Osteoblast (primary cell): ENCODE measurements around the gene ZNF689. TPM values are rescaled to one million over a fixed set of nuclear protein-coding genes. Genes with fewer than 3 reads are reported as not detected.
A peak's percentile ranks its signal among the peaks of the same experiment; 100 is the strongest.

Experiments used
- DNase-seq: peaks from one replicate; pipeline ENCODE4 v3.0.0; 2011; ENCODE audit warnings: low spot score, mixed read lengths; ENCODE audit not compliant: insufficient read length; ENCODE audit errors: missing footprints
- H2AFZ ChIP-seq: 2 replicates; pipeline ENCODE4 v1.6.0; 2011; ENCODE audit warnings: mild to moderate bottlenecking, low read length
- H3K27ac ChIP-seq: 2 replicates; pipeline ENCODE4 v1.5.1; 2011; ENCODE audit warnings: mild to moderate bottlenecking, low read depth, low read length, moderate library complexity
- H3K27me3 ChIP-seq: 2 replicates; pipeline ENCODE4 v1.6.0; 2012; ENCODE audit warnings: mild to moderate bottlenecking, control low read depth, inconsistent platforms, low read length, moderate library complexity; ENCODE audit not compliant: insufficient read depth
- H3K36me3 ChIP-seq: 2 replicates; pipeline ENCODE4 v1.5.1; 2011; ENCODE audit warnings: mild to moderate bottlenecking, low read length, control low read depth, moderate library complexity; ENCODE audit not compliant: insufficient read depth
- H3K4me1 ChIP-seq: 2 replicates; pipeline ENCODE4 v1.5.1; 2011; ENCODE audit warnings: mild to moderate bottlenecking, low read length, control low read depth, moderate library complexity; ENCODE audit not compliant: insufficient read depth
- H3K4me2 ChIP-seq: 2 replicates; pipeline ENCODE4 v1.6.0; 2011; ENCODE audit warnings: mild to moderate bottlenecking, low read length; ENCODE audit not compliant: insufficient read depth
- H3K4me3 ChIP-seq: fragments of 200-600 bp; sonication (generic); 3 replicates; pipeline ENCODE4 v1.5.1; 2012; ENCODE audit warnings: mild to moderate bottlenecking, low read length, inconsistent platforms; ENCODE audit not compliant: insufficient read depth
- H3K79me2 ChIP-seq: 2 replicates; pipeline ENCODE4 v1.6.0; 2012; ENCODE audit warnings: mild to moderate bottlenecking, low read length, control low read depth, inconsistent platforms; ENCODE audit not compliant: insufficient read depth
- H3K9me3 ChIP-seq: 2 replicates; pipeline ENCODE4 v1.5.1; 2011; ENCODE audit warnings: low read depth, low read length, control low read depth
- H4K20me1 ChIP-seq: 2 replicates; pipeline ENCODE4 v1.6.0; 2012; ENCODE audit warnings: mild to moderate bottlenecking, low read length, control low read depth; ENCODE audit not compliant: insufficient read depth
- total RNA-seq: library from RNA; depleted of rRNA; stranded (reverse); fragments of >200 nt; gene quantifications from 2 replicates; pipeline ENCODE4 v1.2.3, GENCODE V29; 2012
- TF ChIP-seq, protein P1 (sequence below): IDR thresholded peaks from 2 replicates; pipeline ENCODE4 v1.5.1; 2011; ENCODE audit warnings: mild to moderate bottlenecking, low read depth, low read length, moderate library complexity; ENCODE audit errors: extremely low read depth

ZNF689 gene
- total RNA-seq, 1 donor: 8.3 TPM

DNA sequence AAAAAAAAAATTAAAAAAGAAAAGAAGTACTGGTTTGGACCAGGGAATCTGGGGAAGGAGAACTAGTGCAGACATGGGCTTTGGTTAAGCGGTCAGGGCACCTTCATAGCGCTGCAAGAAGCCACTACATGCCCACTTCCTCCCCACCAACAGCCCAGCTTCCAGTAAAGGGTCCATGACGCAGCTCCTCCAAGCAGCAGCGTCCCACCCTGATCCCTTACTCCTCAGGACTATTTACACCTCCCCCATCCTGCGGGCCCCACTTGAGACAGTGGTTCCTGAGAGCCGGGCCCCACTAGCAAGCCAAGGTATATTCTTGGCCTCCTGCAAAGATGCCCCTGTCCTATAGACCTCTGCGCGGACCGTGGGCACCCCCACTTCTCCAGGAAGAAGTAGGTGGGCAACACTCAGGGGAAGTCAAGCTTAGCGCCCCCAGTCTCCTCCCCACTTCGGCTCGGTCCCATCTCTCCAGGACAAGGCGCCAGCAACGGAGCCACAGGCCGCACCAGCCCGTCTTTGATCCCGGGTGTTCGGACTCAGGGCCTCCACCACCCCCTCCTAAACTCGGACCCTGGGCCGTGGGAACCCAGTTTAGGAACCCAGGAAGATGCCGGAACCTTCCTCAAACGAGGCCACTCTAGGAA lies 39.7 kb upstream of the ZNF689 start:
- TF ChIP-seq, protein P1, sequence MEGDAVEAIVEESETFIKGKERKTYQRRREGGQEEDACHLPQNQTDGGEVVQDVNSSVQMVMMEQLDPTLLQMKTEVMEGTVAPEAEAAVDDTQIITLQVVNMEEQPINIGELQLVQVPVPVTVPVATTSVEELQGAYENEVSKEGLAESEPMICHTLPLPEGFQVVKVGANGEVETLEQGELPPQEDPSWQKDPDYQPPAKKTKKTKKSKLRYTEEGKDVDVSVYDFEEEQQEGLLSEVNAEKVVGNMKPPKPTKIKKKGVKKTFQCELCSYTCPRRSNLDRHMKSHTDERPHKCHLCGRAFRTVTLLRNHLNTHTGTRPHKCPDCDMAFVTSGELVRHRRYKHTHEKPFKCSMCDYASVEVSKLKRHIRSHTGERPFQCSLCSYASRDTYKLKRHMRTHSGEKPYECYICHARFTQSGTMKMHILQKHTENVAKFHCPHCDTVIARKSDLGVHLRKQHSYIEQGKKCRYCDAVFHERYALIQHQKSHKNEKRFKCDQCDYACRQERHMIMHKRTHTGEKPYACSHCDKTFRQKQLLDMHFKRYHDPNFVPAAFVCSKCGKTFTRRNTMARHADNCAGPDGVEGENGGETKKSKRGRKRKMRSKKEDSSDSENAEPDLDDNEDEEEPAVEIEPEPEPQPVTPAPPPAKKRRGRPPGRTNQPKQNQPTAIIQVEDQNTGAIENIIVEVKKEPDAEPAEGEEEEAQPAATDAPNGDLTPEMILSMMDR: no peak
- peak; percentile 82 for DNase-seq
- H3K27ac ChIP-seq: peak overlapping the region; percentile 84

DNA sequence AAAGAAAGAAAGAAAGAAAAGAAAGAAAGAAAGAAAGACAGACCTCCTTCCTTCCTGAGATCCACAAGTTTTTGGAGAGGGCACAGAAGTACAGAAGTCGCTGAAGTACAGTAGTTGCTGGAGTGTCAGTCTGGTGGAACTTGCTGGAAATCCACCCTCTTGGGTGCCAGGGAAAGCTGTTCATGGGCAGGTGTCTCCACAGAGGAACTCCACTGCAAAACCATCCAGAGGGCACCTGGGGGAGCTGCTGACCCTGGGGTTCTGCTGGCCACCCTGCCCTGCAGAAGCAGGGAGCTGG lies 37.0 kb upstream of the ZNF689 start:
- H3K36me3 ChIP-seq: no peaks in the 10 kb centered on the region
- H3K27ac ChIP-seq: no peak overlapping the region
- H3K9me3 ChIP-seq: no peaks in the 10 kb centered on the region
- no peak overlapping the region for H3K4me2 ChIP-seq
- H3K4me3 ChIP-seq: no peak overlapping the region
- TF ChIP-seq, protein P1: no peak
- peaks cover 11% of the 10 kb centered on the region for H3K4me1 ChIP-seq
- no peak for DNase-seq
- no peaks in the 10 kb centered on the region for H4K20me1 ChIP-seq
- peaks cover 7% of the 10 kb centered on the region for H3K79me2 ChIP-seq
- peaks cover 3% of the 10 kb centered on the region for H3K27me3 ChIP-seq
- H2AFZ ChIP-seq: no peak overlapping the region

More for the DNA sequence above, 39.7 kb upstream of the ZNF689 start:
- Histone ChIP-seq H3K4me1 (peaks cover 14% of the 10 kb centered on the region), H2AFZ (peak overlapping the region; percentile 99), H3K4me3 (peak overlapping the region; percentile 98), H3K36me3 (peaks cover 16% of the 10 kb centered on the region), H3K27me3 (peaks cover 3% of the 10 kb centered on the region), H3K9me3 (no peaks in the 10 kb centered on the region), H4K20me1 (no peaks in the 10 kb centered on the region), H3K4me2 (peak overlapping the region; percentile 93), H3K79me2 (peaks cover 14% of the 10 kb centered on the region)

DNA sequence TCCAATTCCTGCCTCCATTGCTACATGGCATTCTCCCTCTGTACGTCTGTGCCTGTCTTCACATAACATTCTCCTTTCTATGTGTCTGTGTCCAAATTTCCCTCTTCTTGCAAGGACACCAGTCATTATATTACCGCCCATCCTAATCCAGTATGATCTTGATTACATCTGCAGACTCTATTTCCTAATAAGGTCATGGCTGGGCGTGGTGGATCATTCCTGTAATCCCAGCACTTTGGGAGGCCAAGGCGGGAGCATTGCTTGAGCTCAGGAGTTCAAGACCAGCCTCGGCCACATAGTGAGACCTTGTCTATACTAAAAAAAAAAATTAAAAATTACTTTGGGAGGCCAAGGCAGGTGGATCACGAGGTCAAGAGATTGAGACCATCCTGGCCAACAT lies 35.5 kb upstream of the ZNF689 start:
- Histone ChIP-seq H4K20me1 (no peaks in the 10 kb centered on the region), H3K4me1 (peaks cover 5% of the 10 kb centered on the region), H3K27me3 (peaks cover 3% of the 10 kb centered on the region), H3K9me3 (no peaks in the 10 kb centered on the region), H3K36me3 (no peaks in the 10 kb centered on the region), H3K79me2 (no peaks in the 10 kb centered on the region), H3K27ac (no peak overlapping the region), H3K4me2 (no peak overlapping the region), H2AFZ (no peak overlapping the region), H3K4me3 (no peak overlapping the region)
- no peak for DNase-seq
- TF ChIP-seq, protein P1: no peak

DNA sequence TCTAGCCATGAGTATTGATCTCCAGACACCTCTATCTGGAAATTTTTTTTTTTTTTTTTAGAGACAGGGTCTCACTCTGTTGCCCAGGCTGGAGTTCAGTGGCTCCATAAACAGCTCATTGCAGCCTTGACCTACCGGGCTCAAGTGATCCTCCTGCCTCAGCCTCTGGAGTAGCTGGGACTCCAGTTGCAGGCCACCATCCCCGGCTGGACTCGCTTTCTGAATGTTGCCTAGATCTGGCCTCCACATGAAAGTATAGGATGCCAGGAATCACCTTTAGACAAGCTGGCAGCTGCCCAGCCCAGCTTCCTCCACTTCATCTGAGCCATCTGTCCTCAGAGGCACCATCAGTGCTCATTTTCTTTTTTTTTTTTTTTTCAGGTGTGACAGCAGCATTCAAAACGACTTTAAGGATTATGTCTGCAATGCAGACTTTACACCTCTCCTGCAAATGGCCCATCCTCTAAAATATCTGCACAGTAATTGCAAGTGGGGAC lies 34.2 kb upstream of the ZNF689 start:
- H3K27me3 ChIP-seq: peaks cover 3% of the 10 kb centered on the region
- no peaks in the 10 kb centered on the region for H3K36me3 ChIP-seq
- H3K4me1 ChIP-seq: no peaks in the 10 kb centered on the region
- H2AFZ ChIP-seq: no peak overlapping the region
- no peak overlapping the region for H3K4me2 ChIP-seq
- TF ChIP-seq, protein P1: no peak
- H4K20me1 ChIP-seq: no peaks in the 10 kb centered on the region
- no peak overlapping the region for H3K27ac ChIP-seq
- no peak overlapping the region for H3K4me3 ChIP-seq
- H3K9me3 ChIP-seq: no peaks in the 10 kb centered on the region
- H3K79me2 ChIP-seq: no peaks in the 10 kb centered on the region
- DNase-seq: no peak
